NK-92 treated with Interleukin-12 subunit alpha and Interleukin-12 subunit beta, amount 100 ng/mL, for 24 hours (cell line): ENCODE measurements around the gene POFUT2.

Experiments used
- DNase-seq: peaks from one replicate; lab custom pipeline; 2025; lab: John Stamatoyannopoulos, UW

Gene POFUT2

GRCh38 chr21:45283035-45283610 lies 4.6 kb downstream of the POFUT2 start:
- no peak for DNase-seq

- DNase-seq: no peak
These were observed 5.2 kb downstream of the POFUT2 start for GRCh38 chr21:45282283-45283034.

- DNase-seq: no peak
These were observed 6.0 kb downstream of the POFUT2 start for GRCh38 chr21:45281411-45282282.

GRCh38 chr21:45280969-45281368 lies 6.7 kb downstream of the POFUT2 start:
- DNase-seq: no peak

GRCh38 chr21:45280178-45280821 lies 7.4 kb downstream of the POFUT2 start:
- DNase-seq: no peak

GRCh38 chr21:45279446-45280177 lies 8.1 kb downstream of the POFUT2 start:
- DNase-seq: no peak

- no peak for DNase-seq
These were observed 9.4 kb downstream of the POFUT2 start for GRCh38 chr21:45278156-45278911.

- no peak for DNase-seq
These were observed 10.3 kb downstream of the POFUT2 start for GRCh38 chr21:45277101-45278045.

GRCh38 chr21:45276596-45276995 lies 11.1 kb downstream of the POFUT2 start:
- DNase-seq: no peak

- no peak for DNase-seq
These were observed 17.3 kb downstream of the POFUT2 start for GRCh38 chr21:45270306-45270821.

GRCh38 chr21:45269861-45270260 lies 17.8 kb downstream of the POFUT2 start:
- no peak for DNase-seq

GRCh38 chr21:45267390-45267760 lies 20.3 kb downstream of the POFUT2 start:
- DNase-seq: no peak

GRCh38 chr21:45266518-45267389 lies 20.9 kb downstream of the POFUT2 start:
- DNase-seq: no peak

GRCh38 chr21:45265721-45266517 lies 21.8 kb downstream of the POFUT2 start:
- no peak for DNase-seq

- DNase-seq: no peak
These were observed 22.7 kb downstream of the POFUT2 start for GRCh38 chr21:45264912-45265515.

- no peak for DNase-seq
These were observed 23.4 kb downstream of the POFUT2 start for GRCh38 chr21:45264146-45264911.

GRCh38 chr21:45263534-45263933 lies 24.2 kb downstream of the POFUT2 start:
- DNase-seq: no peak
